Body of pancreas (tissue), 4 donors: Measurements from ENCODE around the gene HLA-DMB.

Experiments used
- CTCF ChIP-seq, 7 experiments: fragments of 450-650 bp in 4 of 7; fragments of 200-600 bp in 3 of 7; sonication (generic) in 3 of 7; IDR thresholded peaks; one replicate each; pipeline ENCODE4 v1.5.1; 2016 to 2019; ENCODE audit warnings: antibody characterized with exemption in 7 of 7
- POLR2A ChIP-seq, 3 donors: fragments of 450-650 bp; IDR thresholded peaks; one replicate each; pipeline ENCODE4 v1.6.1; 2016; ENCODE audit warnings: antibody characterized with exemption in 3 of 3, mild to moderate bottlenecking in 2 of 3

- TF ChIP-seq CTCF (IDR thresholded peaks at IDR 0.05), result peak in 6 of 7 experiments; percentile 20 to 62 (median 54)
- no peak for TF ChIP-seq POLR2A (IDR thresholded peaks at IDR 0.05)
These were observed 14.4 kb upstream of the HLA-DMB start for GRCh38 chr6:32954986-32955802.
